CD4-positive, alpha-beta T cell treated with Interleukin-6 at 100 ng/mL for 8 hours (primary cell): ENCODE measurements around the gene TMPRSS2.
"Not testable (repeated sequence)": the region's sequence is repeated elsewhere in the genome, so short reads cannot be mapped to it uniquely, and the experiment has no call there.

ENCODE experiments used
- DNase-seq: peaks from one replicate; pipeline ENCODE4 v3.0.0-alpha.2; 2020; ENCODE audit warnings: mixed read lengths, low spot score

The TMPRSS2 gene

GRCh38 chr21:41426676-41427404, 81.1 kb downstream of the TMPRSS2 start:
- no peak for DNase-seq

DNA sequence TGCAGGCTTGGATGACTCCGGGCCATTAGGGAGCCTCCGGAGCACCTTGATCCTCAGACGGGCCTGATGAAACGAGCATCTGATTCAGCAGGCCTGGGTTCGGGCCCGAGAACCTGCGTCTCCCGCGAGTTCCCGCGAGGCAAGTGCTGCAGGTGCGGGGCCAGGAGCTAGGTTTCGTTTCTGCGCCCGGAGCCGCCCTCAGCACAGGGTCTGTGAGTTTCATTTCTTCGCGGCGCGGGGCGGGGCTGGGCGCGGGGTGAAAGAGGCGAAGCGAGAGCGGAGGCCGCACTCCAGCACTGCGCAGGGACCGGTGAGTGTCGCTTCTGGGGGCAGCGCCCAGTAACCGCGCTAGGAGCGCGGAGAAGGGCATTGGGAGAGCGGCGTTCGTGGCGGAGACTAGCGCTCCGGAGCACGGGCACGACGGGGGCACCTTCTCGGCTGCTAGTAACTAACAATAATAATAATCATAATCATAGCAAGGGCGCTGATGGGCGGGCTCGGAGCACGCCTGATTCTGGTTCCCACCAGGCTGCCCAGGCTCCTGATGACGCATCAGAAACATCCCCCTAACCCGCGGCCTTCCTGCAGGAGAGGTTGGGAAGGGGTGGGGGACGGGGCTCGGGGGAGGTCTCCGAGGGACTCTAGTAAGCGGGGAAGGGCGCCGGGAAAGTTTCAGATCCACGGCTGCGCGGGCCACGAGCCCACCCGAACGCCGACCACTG, 81.8 kb downstream of the TMPRSS2 start, which contains the start of gene MX1:
Gene MX1 (plus strand): TSS at position 286 of the 722 bp plus-strand sequence. CDS start 5,832 bp downstream, outside the sequence.
- DNase-seq, result peak; percentile 86

DNA sequence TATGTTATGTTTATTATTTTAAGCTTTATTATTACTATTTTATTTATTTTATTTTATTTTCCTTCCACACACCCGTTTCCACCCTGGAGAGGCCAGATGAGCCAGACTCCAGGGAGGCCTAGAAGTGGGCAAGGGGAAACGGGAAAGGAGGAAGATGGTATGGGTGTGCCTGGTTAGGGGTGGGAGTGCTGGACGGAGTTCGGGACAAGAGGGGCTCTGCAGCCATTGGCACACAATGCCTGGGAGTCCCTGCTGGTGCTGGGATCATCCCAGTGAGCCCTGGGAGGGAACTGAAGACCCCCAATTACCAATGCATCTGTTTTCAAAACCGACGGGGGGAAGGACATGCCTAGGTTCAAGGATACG, 82.4 kb downstream of the TMPRSS2 start:
- DNase-seq, result no peak

DNA sequence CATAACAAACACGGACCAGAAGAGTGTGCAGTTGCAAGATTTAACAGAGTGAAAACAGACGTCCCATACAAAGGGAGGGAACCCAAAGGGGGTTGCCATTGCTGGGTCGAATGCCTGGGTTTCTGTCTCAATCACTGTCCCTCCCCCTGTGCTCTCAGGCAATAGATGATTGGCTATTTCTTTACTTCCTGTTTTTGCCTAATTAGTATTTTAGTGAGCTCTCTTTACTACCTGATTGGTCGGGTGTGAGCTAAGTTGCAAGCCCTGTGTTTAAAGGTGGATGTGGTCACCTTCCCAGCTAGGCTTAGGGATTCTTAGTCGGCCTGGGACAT, 84.7 kb downstream of the TMPRSS2 start:
- DNase-seq, result not testable (repeated sequence)

DNA sequence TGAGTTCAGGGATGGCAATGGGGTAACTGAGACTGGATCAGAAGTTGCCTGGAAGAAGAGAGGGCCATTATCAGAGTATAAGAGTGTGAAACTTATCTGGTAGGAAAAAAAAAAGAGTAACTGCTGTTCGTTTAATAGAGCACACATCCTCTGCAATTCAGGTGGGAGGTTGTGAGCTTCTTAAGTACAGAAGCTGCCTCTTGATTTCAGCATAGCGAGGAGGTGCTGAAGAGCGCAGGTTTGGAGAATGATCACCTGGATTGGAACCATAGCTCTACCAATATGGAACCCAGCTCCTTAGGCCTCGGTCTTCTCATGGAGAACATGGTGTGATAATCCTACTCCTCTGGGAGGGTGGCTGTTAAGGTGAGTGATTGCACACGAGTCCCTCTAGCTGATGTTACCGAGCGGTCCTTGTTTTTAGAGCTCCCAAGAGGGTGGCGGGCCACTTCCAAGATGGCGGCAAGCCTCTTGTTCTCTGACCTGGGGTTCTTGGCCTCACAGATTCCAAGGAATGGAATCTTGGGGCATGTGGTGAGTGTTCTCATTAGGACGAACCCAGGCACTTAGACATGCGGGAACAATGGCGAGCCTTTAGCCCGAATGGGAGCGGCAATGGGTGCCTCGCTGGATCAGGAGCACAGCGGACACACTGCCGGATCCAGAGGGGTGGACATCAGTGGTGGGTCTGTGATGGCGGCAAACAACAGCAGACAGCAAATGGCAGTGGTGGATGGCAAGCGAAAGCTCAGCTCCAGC, 85.2 kb downstream of the TMPRSS2 start:
- no peak for DNase-seq

DNA sequence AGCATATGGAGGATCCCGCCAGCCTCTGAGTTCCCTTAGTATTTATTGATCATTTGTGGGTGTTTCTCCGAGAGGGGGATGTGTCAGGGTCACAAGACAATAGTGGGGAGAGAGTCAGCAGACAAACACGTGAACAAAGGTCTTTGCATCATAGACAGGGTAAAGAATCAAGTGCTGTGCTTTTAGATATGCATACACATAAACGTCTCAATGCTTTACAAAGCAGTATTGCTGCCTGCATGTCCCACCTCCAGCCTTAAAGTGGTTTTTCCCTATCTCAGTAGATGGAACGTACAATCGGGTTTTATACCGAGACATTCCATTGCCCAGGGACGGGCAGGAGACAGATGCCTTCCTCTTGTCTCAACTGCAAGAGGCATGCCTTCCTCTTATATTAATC, 87.0 kb downstream of the TMPRSS2 start:
- DNase-seq, result not testable (repeated sequence)

GRCh38 chr21:41419921-41420862, 87.8 kb downstream of the TMPRSS2 start:
- DNase-seq, result peak; percentile 45

DNA sequence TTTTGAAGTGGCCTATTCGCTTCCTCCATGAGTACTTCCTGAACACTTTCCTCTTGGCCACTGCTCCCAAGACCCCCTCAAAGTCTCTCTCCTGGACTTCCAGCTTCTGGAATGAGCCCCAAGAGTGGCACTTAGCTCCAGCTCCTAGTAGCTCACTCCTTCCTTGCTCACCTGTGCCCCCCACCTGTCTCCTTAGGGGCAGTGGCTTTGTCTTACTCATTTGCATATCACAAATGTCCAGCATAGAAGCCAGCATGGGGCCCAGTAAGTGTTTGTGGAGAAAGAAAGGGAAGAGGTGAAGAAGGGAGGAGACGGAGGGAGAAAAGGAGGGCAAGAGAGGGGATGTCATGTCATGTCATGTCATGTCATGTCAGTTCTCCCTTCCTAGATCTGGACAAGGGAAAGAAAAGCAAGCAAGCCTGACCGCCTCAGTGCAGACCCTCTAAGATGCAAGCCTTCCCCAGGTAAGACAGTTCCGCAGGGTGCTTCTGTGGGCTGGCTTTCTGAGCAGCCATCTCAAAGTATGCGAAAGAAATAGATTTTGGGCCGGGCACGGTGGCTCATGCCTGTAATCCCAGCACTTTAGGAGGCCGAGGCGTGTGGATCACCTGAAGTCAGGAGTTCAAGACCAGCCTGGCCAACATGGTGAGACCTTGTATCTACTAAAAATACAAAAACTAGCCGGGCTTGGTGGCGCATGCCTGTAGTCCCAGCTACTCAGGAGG, 88.8 kb downstream of the TMPRSS2 start:
- DNase-seq, result no peak

GRCh38 chr21:41418393-41418792, 89.6 kb downstream of the TMPRSS2 start:
- no peak for DNase-seq

- not testable (repeated sequence) for DNase-seq
These were observed 90.5 kb downstream of the TMPRSS2 start for GRCh38 chr21:41417505-41417904.
